ENCODE results near the gene EFCAB14. TPM values are rescaled to one million over a fixed set of nuclear protein-coding genes. Genes with fewer than 3 reads are reported as not detected.
A peak's percentile ranks its signal among the peaks of the same experiment; 100 is the strongest.
"Not testable (repeated sequence)": the region's sequence is repeated elsewhere in the genome, so short reads cannot be mapped to it uniquely, and the experiment has no call there.

The EFCAB14 gene
- total RNA-seq, 1 donor from 2014 or later: 79.8 TPM

- TF ChIP-seq, protein P1, sequence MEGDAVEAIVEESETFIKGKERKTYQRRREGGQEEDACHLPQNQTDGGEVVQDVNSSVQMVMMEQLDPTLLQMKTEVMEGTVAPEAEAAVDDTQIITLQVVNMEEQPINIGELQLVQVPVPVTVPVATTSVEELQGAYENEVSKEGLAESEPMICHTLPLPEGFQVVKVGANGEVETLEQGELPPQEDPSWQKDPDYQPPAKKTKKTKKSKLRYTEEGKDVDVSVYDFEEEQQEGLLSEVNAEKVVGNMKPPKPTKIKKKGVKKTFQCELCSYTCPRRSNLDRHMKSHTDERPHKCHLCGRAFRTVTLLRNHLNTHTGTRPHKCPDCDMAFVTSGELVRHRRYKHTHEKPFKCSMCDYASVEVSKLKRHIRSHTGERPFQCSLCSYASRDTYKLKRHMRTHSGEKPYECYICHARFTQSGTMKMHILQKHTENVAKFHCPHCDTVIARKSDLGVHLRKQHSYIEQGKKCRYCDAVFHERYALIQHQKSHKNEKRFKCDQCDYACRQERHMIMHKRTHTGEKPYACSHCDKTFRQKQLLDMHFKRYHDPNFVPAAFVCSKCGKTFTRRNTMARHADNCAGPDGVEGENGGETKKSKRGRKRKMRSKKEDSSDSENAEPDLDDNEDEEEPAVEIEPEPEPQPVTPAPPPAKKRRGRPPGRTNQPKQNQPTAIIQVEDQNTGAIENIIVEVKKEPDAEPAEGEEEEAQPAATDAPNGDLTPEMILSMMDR (IDR thresholded peaks at IDR 0.05): no peak
- H3K27me3 Mint-ChIP-seq: peaks cover 13% of the 10 kb centered on the region
- no peak overlapping the region for H3K4me3 Mint-ChIP-seq
- no peak for ATAC-seq (ENCODE audit: low read depth)
- no peaks in the 10 kb centered on the region for H3K36me3 Mint-ChIP-seq (ENCODE audit: low read depth)
- intact Hi-C loops (cut with micrococcal nuclease): no loop called here
- POLR2A ChIA-PET: no interaction called here
- CTCF ChIA-PET: no interaction called here
- H3K9me3 Mint-ChIP-seq: peaks cover 6% of the 10 kb centered on the region
- no peak overlapping the region for H3K27ac Mint-ChIP-seq
- H3K4me1 Mint-ChIP-seq: no peaks in the 10 kb centered on the region
- no peak for DNase-seq
Observed at GRCh38 chr1:46735708-46736324, 16.9 kb upstream of the EFCAB14 start.

DNA sequence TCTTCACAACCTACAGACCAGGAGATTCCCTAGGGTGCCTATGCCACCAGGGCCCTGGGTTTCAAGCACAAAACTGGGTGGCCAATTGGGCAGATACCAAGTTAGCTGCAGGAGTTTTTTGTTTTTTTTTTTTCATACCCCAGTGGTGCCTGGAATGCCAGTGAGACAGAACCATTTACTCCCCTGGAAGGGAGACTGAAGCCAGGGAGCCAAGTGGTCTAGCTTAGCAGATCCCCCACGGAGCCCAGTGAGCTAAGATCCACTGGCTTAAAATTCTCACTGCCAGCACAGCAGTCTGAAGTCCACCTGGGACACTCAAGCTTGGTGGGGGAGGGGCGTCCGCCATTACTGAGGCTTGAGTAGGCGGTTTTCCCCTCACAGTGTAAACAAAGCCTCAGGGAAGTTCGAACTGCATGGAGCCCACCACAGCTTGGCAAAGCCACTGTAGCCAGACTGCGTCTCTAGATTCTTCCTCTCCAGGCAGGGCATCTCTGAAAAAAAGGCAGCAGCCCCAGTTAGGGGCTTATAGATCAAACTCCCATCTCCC, 9.5 kb upstream of the EFCAB14 start:
- DNase-seq; POLR2A ChIA-PET; H3K36me3 Mint-ChIP-seq (ENCODE audit: low read depth); ATAC-seq (ENCODE audit: low read depth); H3K27ac Mint-ChIP-seq; intact Hi-C loops (cut with micrococcal nuclease); H3K4me1 Mint-ChIP-seq; H3K4me3 Mint-ChIP-seq; H3K9me3 Mint-ChIP-seq; CTCF ChIA-PET: not testable (repeated sequence)
- peaks cover 41% of the 10 kb centered on the region for H3K27me3 Mint-ChIP-seq

DNA sequence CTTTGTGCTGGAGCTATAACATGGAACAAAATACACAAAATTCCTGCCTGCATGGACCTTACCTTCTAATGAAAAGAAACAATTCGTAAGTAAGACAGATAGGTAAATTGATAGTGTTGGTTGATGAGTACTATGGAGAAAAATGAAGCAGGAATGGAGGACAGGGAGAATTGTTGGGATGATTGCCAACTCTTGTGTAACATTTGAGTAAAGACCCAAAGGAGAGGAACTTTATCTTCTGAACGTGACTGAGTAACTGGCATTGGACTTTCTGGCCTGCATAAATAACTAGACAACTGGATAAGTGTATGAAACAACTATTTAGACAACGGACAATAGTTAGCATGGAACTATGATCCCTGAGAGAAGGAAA, 6.8 kb upstream of the EFCAB14 start:
- H3K4me3 Mint-ChIP-seq: no peak overlapping the region
- no peak for DNase-seq
- no peak for ATAC-seq (ENCODE audit: low read depth)
- no peak overlapping the region for H3K27ac Mint-ChIP-seq
- TF ChIP-seq, protein P1 (IDR thresholded peaks at IDR 0.05): no peak
- intact Hi-C loops (cut with micrococcal nuclease): loop anchor here (1.0 kb wide), 4 partner anchors 193 to 319 kb away; no protein-coding TSS in a partner anchor
- H3K4me1 Mint-ChIP-seq: no peaks in the 10 kb centered on the region
- CTCF ChIA-PET: interaction anchor here (1.0 to 1.9 kb wide), 5 partner anchors 9 to 279 kb away, joined by 3 to 11 read pairs (median 4); a partner anchor contains a TSS
- POLR2A ChIA-PET: no interaction called here
- H3K9me3 Mint-ChIP-seq: peaks cover 5% of the 10 kb centered on the region
- H3K36me3 Mint-ChIP-seq (ENCODE audit: low read depth): no peaks in the 10 kb centered on the region
- H3K27me3 Mint-ChIP-seq: peaks cover 36% of the 10 kb centered on the region

GRCh38 chr1:46724991-46725735, 6.2 kb upstream of the EFCAB14 start:
- Mint-ChIP-seq H3K4me1 (no peaks in the 10 kb centered on the region), H3K9me3 (peaks cover 5% of the 10 kb centered on the region), H3K27ac (no peak overlapping the region), H3K4me3 (no peak overlapping the region), H3K27me3 (peaks cover 33% of the 10 kb centered on the region), H3K36me3 (ENCODE audit: low read depth) (no peaks in the 10 kb centered on the region)
- peak; percentile 95 for ATAC-seq (ENCODE audit: low read depth)
- TF ChIP-seq, protein P1 (IDR thresholded peaks at IDR 0.05): no peak
- intact Hi-C loops (cut with micrococcal nuclease): loop anchor here (1.0 kb wide), 4 partner anchors 193 to 319 kb away; no protein-coding TSS in a partner anchor
- POLR2A ChIA-PET: interaction anchor here (0.6 kb wide), 1 partner anchor 103 kb away, joined by 3 read pairs; no protein-coding TSS in a partner anchor
- DNase-seq: peak; percentile 28
- CTCF ChIA-PET: interaction anchor here (0.6 to 1.9 kb wide), 12 partner anchors 9 to 281 kb away, joined by 3 to 11 read pairs (median 3); partner anchors contain the start of gene MKNK1

- intact Hi-C loops (cut with micrococcal nuclease): no loop called here
- no peaks in the 10 kb centered on the region for H3K36me3 Mint-ChIP-seq (ENCODE audit: low read depth)
- peaks cover 23% of the 10 kb centered on the region for H3K27me3 Mint-ChIP-seq
- TF ChIP-seq, protein P1 (IDR thresholded peaks at IDR 0.05): no peak
- ChIA-PET POLR2A (no interaction called here), CTCF (interaction anchor here (0.6 to 1.9 kb wide), 4 partner anchors 120 to 278 kb away, joined by 3 to 11 read pairs (median 8); partner anchors contain the start of gene MKNK1)
- no peak overlapping the region for H3K27ac Mint-ChIP-seq
- no peak for ATAC-seq (ENCODE audit: low read depth)
- peaks cover 5% of the 10 kb centered on the region for H3K9me3 Mint-ChIP-seq
- no peak for DNase-seq
- H3K4me3 Mint-ChIP-seq: no peak overlapping the region
- H3K4me1 Mint-ChIP-seq: peaks cover 8% of the 10 kb centered on the region
Observed at GRCh38 chr1:46723901-46724300, 5.0 kb upstream of the EFCAB14 start.
